Vagina (tissue), 2 donors: ENCODE results near the gene LAMP2.

Experiments used
- POLR2A ChIP-seq, 2 donors: fragments of 450-650 bp; IDR thresholded peaks; one replicate each; pipeline ENCODE4 v1.6.1; 2017; ENCODE audit warnings: antibody characterized with exemption in 2 of 2, mild to moderate bottlenecking in 2 of 2, moderate library complexity in 2 of 2
- POLR2AphosphoS5 ChIP-seq, 2 donors: sonication (generic); formaldehyde crosslinking; IDR thresholded peaks; one replicate each; pipeline ENCODE4 v1.9.0; 2017; ENCODE audit warnings: antibody characterized with exemption in 2 of 2, mild to moderate bottlenecking in 2 of 2, low read depth in 1 of 2; ENCODE audit not compliant: insufficient read depth in 1 of 2
- TF ChIP-seq, protein P1 (sequence below), 3 experiments: fragments of 450-650 bp in 2 of 3; fragments of 200-600 bp in 1 of 3; sonication (generic) in 1 of 3; IDR thresholded peaks; one replicate each; pipeline ENCODE4 v1.5.1; 2017 to 2019; ENCODE audit warnings: antibody characterized with exemption in 3 of 3, mild to moderate bottlenecking in 2 of 3, moderate library complexity in 2 of 3

DNA sequence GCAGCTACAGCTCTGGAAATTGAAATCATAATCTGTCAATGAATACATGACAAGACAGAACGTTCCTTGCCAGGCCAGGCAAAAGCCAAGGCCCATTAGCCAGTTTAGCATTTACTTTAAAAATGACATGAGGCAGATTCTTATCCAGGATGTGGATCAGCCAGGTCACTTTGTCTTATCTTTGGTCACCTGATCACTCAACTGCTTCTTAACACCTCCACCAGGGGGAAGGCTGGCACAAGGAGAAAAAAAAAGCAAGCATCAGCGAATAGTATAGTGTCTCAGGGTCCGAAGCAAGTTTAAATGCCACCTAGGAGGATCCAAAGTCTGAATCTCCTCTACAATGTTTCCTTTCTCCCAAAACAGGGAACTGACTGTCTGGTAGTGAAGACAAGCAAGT, 88.4 kb downstream of the LAMP2 start:
- TF ChIP-seq, protein P1, sequence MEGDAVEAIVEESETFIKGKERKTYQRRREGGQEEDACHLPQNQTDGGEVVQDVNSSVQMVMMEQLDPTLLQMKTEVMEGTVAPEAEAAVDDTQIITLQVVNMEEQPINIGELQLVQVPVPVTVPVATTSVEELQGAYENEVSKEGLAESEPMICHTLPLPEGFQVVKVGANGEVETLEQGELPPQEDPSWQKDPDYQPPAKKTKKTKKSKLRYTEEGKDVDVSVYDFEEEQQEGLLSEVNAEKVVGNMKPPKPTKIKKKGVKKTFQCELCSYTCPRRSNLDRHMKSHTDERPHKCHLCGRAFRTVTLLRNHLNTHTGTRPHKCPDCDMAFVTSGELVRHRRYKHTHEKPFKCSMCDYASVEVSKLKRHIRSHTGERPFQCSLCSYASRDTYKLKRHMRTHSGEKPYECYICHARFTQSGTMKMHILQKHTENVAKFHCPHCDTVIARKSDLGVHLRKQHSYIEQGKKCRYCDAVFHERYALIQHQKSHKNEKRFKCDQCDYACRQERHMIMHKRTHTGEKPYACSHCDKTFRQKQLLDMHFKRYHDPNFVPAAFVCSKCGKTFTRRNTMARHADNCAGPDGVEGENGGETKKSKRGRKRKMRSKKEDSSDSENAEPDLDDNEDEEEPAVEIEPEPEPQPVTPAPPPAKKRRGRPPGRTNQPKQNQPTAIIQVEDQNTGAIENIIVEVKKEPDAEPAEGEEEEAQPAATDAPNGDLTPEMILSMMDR (IDR thresholded peaks at IDR 0.05) = no peak
- no peak for TF ChIP-seq POLR2AphosphoS5 (IDR thresholded peaks at IDR 0.05; ENCODE audit: insufficient read depth in 1 of 2, low read depth in 1 of 2)
- no peak for TF ChIP-seq POLR2A (IDR thresholded peaks at IDR 0.05)
